Smooth muscle cell (in vitro differentiated cells): ENCODE results near the gene HAUS5. TPM values are rescaled to one million over a fixed set of nuclear protein-coding genes. Genes with fewer than 3 reads are reported as not detected.

ENCODE experiments used
- DNase-seq: peaks from one replicate; lab custom pipeline; 2025; ENCODE audit not compliant: unreplicated experiment; lab: John Stamatoyannopoulos, UW
- H2AFZ ChIP-seq: fragments of 200-600 bp; sonication (generic); 2 replicates; pipeline ENCODE4 v1.6.0; 2016; ENCODE audit warnings: antibody characterized with exemption, low read depth, mild to moderate bottlenecking
- H3F3A ChIP-seq: fragments of 200-600 bp; sonication (generic); 2 replicates; pipeline ENCODE4 v1.6.0; 2017; ENCODE audit warnings: antibody characterized with exemption, low read depth
- H3K27ac ChIP-seq: fragments of 200-600 bp; sonication (generic); 2 replicates; pipeline ENCODE4 v1.5.1; 2016; ENCODE audit warnings: low read depth, mild to moderate bottlenecking
- H3K27me3 ChIP-seq: fragments of 200-600 bp; sonication (generic); 2 replicates; pipeline ENCODE4 v1.6.1; 2016; ENCODE audit warnings: low read depth, mild to moderate bottlenecking
- H3K36me3 ChIP-seq: fragments of 200-600 bp; sonication (generic); 2 replicates; pipeline ENCODE4 v1.5.1; 2016; ENCODE audit warnings: low read depth
- H3K4me1 ChIP-seq: fragments of 200-600 bp; sonication (generic); 2 replicates; pipeline ENCODE4 v1.5.1; 2016; ENCODE audit warnings: low read depth
- H3K4me2 ChIP-seq: fragments of 200-600 bp; sonication (generic); 2 replicates; pipeline ENCODE4 v1.6.0; 2016; ENCODE audit warnings: mild to moderate bottlenecking
- H3K4me3 ChIP-seq: fragments of 200-600 bp; sonication (generic); 2 replicates; pipeline ENCODE4 v1.5.1; 2016; ENCODE audit warnings: mild to moderate bottlenecking
- H3K79me2 ChIP-seq: fragments of 200-600 bp; sonication (generic); 2 replicates; pipeline ENCODE4 v1.6.0; 2016; ENCODE audit warnings: low read depth, mild to moderate bottlenecking
- H3K9ac ChIP-seq: fragments of 200-600 bp; sonication (generic); 2 replicates; pipeline ENCODE4 v1.6.0; 2016; ENCODE audit warnings: low read depth
- H3K9me3 ChIP-seq: fragments of 200-600 bp; sonication (generic); replicated peaks from 2 replicates; pipeline ENCODE4 v1.5.1; 2016; ENCODE audit warnings: low read depth
- H4K20me1 ChIP-seq: fragments of 200-600 bp; sonication (generic); 2 replicates; pipeline ENCODE4 v1.6.0; 2016; ENCODE audit warnings: low read depth
- WGBS: methylation state at CpG from one replicate; pipeline ENCODE4 v1.1.7; 2016; ENCODE audit warnings: low lambda C conversion rate; 5-methylcytosine and 5-hydroxymethylcytosine counted together
- polyA plus RNA-seq: library from polyadenylated mRNA; unstranded; fragments of >200 nt; fragmentation: Nextera tagmentation; extraction: Ambion mirVana; gene quantifications from 2 replicates; pipeline ENCODE4 v1.2.1, GENCODE V29; 2016
- total RNA-seq: library from RNA; depleted of rRNA; stranded (reverse); fragments of >200 nt; gene quantifications from 2 replicates; pipeline ENCODE4 v1.2.3, GENCODE V29; 2014
- TF ChIP-seq, protein P1 (sequence below): fragments of 200-600 bp; sonication (generic); IDR thresholded peaks from 2 replicates; pipeline ENCODE4 v1.5.1; 2017; ENCODE audit warnings: borderline replicate concordance, mild to moderate bottlenecking, antibody characterized with exemption; ENCODE audit not compliant: insufficient read depth, poor library complexity, severe bottlenecking

HAUS5 gene
- total and polyA plus RNA-seq, 2 experiments from 2014 or later: 6.4 to 14.0 TPM

DNA sequence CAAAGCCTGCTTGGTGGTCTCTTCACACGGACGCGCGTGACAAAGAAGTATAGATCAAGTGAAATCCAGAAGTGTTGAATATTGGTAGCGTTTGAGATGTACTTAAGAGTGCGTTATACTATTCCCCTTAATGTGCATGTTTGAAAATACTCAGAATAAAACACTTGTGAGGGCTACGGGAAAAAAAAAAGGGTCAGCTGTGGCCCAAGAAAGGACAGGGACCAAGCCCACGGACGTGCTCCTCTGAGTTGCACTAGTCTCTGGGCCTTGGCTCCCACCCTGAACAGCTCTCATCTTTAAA lies 15.7 kb downstream of the HAUS5 start:
- Histone ChIP-seq H3K27me3 (no peaks in the 10 kb centered on the region), H4K20me1 (no peaks in the 10 kb centered on the region), H3K9me3 (no peaks in the 10 kb centered on the region), H3K27ac (peak overlapping the region; percentile 86), H3K4me2 (peak overlapping the region; percentile 89), H2AFZ (peak overlapping the region; percentile 82), H3K9ac (peak overlapping the region; percentile 78), H3K36me3 (no peaks in the 10 kb centered on the region), H3F3A (no peaks in the 10 kb centered on the region), H3K79me2 (peaks cover 19% of the 10 kb centered on the region), H3K4me1 (peaks cover 13% of the 10 kb centered on the region), H3K4me3 (peak overlapping the region; percentile 94)
- 37% methylated on average over 9 of the region's 9 CpGs for WGBS
- DNase-seq: no peak
- TF ChIP-seq, protein P1, sequence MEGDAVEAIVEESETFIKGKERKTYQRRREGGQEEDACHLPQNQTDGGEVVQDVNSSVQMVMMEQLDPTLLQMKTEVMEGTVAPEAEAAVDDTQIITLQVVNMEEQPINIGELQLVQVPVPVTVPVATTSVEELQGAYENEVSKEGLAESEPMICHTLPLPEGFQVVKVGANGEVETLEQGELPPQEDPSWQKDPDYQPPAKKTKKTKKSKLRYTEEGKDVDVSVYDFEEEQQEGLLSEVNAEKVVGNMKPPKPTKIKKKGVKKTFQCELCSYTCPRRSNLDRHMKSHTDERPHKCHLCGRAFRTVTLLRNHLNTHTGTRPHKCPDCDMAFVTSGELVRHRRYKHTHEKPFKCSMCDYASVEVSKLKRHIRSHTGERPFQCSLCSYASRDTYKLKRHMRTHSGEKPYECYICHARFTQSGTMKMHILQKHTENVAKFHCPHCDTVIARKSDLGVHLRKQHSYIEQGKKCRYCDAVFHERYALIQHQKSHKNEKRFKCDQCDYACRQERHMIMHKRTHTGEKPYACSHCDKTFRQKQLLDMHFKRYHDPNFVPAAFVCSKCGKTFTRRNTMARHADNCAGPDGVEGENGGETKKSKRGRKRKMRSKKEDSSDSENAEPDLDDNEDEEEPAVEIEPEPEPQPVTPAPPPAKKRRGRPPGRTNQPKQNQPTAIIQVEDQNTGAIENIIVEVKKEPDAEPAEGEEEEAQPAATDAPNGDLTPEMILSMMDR: no peak

DNA sequence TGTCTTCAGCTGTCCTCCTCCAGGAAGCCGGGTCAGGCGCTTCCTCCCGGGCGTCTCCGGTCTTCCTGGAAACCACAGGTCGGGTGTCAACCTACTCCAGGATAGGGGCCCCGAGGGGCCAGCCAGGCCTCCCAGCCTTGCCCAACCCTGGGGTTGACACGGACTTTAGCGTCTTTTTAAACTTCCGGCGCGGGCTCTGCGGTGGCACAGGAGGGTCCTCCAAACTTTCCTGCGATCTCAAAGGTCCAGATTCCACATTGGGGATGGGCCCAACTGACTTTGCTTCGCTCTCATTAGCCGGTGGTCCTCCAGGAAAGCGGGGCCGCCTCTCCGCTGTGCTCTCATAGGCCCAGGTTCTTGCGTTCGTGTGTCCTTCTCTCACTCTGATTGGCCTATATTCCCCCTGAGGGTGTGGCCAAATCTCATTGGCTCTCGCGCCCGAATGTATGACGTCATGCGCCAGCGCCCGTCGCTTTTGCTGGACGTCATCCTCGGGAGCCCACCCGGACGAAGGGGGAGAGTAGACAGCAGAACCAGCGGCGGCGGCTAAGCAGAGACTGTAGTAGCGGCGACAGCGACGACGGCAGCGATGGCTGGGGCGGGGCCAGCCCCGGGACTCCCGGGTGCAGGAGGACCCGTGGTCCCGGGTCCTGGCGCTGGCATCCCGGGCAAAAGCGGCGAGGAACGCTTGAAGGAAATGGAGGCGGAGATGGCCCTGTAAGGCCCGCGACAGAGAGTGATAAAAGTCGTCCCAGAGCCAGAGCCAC lies 16.2 kb downstream of the HAUS5 start, which contains the start of gene RBM42:
Gene RBM42, plus strand, starts transcription at position 472 of the 767 bp plus-strand sequence. Its CDS starts 118 bp downstream, at position 590.
- Histone ChIP-seq H3K36me3 (no peaks in the 10 kb centered on the region), H3K27me3 (no peaks in the 10 kb centered on the region), H2AFZ (peak within 1 kb of the TSS; percentile 89), H3K79me2 (peaks cover 19% of the 10 kb centered on the region), H3K4me1 (peaks cover 13% of the 10 kb centered on the region), H3F3A (no peaks in the 10 kb centered on the region), H3K4me2 (peak within 1 kb of the TSS; percentile 100), H3K27ac (peak within 1 kb of the TSS; percentile 86), H3K9me3 (no peaks in the 10 kb centered on the region), H3K9ac (peak within 1 kb of the TSS; percentile 97), H3K4me3 (peak within 1 kb of the TSS; percentile 94), H4K20me1 (no peaks in the 10 kb centered on the region)
- TF ChIP-seq, protein P1: no peak
- under 1% methylated on average over 55 of the region's 56 CpGs for WGBS
- peak; percentile 92 for DNase-seq

DNA sequence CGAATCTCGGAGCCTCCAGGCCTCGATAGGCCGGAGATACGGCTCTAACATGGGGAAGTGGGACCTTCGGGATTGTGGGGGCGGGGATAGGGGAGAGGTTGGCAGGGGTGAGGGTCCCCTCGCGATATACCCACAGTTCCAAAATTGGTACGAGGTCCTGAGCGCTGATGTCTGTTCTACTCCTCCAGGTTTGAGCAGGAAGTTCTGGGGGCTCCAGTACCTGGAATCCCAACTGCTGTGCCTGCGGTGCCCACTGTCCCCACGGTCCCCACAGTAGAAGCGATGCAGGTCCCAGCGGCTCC lies 16.7 kb downstream of the HAUS5 start:
- H3K79me2 ChIP-seq: peaks cover 19% of the 10 kb centered on the region
- H2AFZ ChIP-seq: peak overlapping the region; percentile 89
- H3K4me2 ChIP-seq: peak overlapping the region; percentile 100
- H3K9me3 ChIP-seq: no peaks in the 10 kb centered on the region
- WGBS: 16% methylated on average over 10 of the region's 15 CpGs
- H3K27ac ChIP-seq: peak overlapping the region; percentile 75
- no peaks in the 10 kb centered on the region for H3K27me3 ChIP-seq
- peaks cover 13% of the 10 kb centered on the region for H3K4me1 ChIP-seq
- peak overlapping the region; percentile 97 for H3K9ac ChIP-seq
- H3F3A ChIP-seq: no peaks in the 10 kb centered on the region
- no peaks in the 10 kb centered on the region for H3K36me3 ChIP-seq
- TF ChIP-seq, protein P1: no peak
- peak overlapping the region; percentile 94 for H3K4me3 ChIP-seq
- no peak for DNase-seq
- H4K20me1 ChIP-seq: no peaks in the 10 kb centered on the region
